SK-N-SH (cell line): ENCODE data around the gene CYSLTR2. TPM values are rescaled to one million over a fixed set of nuclear protein-coding genes. Genes with fewer than 3 reads are reported as not detected.

Experiments used
- CTCF ChIA-PET: fragments of 300-600, 350-600 bp; formaldehyde crosslinking; extraction: SDS; loops from one replicate; lab custom pipeline; 2021; lab: Yijun Ruan, JAX
- POLR2A ChIA-PET: fragments of 350-600 bp; sonication (Branson Sonifier 250); formaldehyde crosslinking; extraction: SDS; loops from one replicate; lab custom pipeline; 2020; ENCODE audit warnings: antibody characterized with exemption, inconsistent platforms; lab: Yijun Ruan, JAX
- DNase-seq: peaks from one replicate; pipeline ENCODE4 v3.0.0; 2012
- H2AFZ ChIP-seq: fragments of 200-600 bp; sonication (generic); 2 replicates; pipeline ENCODE4 v1.8.1; 2016; ENCODE audit warnings: antibody characterized with exemption, mild to moderate bottlenecking, low read depth
- H3F3A ChIP-seq: fragments of 200-600 bp; sonication (generic); replicated peaks from 2 replicates; pipeline ENCODE3; 2016; ENCODE audit warnings: antibody characterized with exemption, mild to moderate bottlenecking; ENCODE audit not compliant: insufficient read depth
- H3K27ac ChIP-seq, 2 experiments: fragments of 200-500 bp in 1 of 2; fragments of 200-600 bp in 1 of 2; sonication (Bioruptor generic) in 1 of 2; sonication (generic), shearing (Covaris generic) in 1 of 2; 2 replicates each; pipeline versions ENCODE4 v1.5.1 to v1.6.1; 2014 to 2016; ENCODE audit warnings: low read depth in 2 of 2, inconsistent platforms in 1 of 2, low read length in 1 of 2, mild to moderate bottlenecking in 1 of 2, mixed read lengths in 1 of 2
- H3K27me3 ChIP-seq: fragments of 200-600 bp; sonication (generic), shearing (Covaris generic); 2 replicates; pipeline ENCODE4 v1.6.1; 2016; ENCODE audit warnings: mixed run types; ENCODE audit not compliant: insufficient read depth
- H3K36me3 ChIP-seq, 2 experiments: fragments of 200-500 bp in 1 of 2; fragments of 200-600 bp in 1 of 2; sonication (Bioruptor generic) in 1 of 2; sonication (generic) in 1 of 2; replicated peaks in 1 of 2; 2 replicates each; pipeline versions ENCODE3 to v1.5.1; 2014 to 2016; ENCODE audit warnings: low read length in 1 of 2, mild to moderate bottlenecking in 1 of 2; ENCODE audit not compliant: insufficient read depth in 2 of 2, control insufficient read depth in 1 of 2
- H3K4me1 ChIP-seq, 2 experiments: fragments of 200-500 bp in 1 of 2; fragments of 200-600 bp in 1 of 2; sonication (Bioruptor generic) in 1 of 2; sonication (generic), shearing (Covaris generic) in 1 of 2; 2 replicates each; pipeline versions ENCODE4 v1.5.1 to v1.6.1; 2014 to 2016; ENCODE audit warnings: low read depth in 1 of 2, low read length in 1 of 2, mixed run types in 1 of 2; ENCODE audit not compliant: insufficient read depth in 2 of 2, control insufficient read depth in 1 of 2
- H3K4me2 ChIP-seq: fragments of 200-600 bp; sonication (generic), shearing (Covaris generic); 2 replicates; pipeline ENCODE4 v1.6.1; 2017; ENCODE audit warnings: mixed run types
- H3K4me3 ChIP-seq, 2 experiments: fragments of 200-500 bp in 1 of 2; fragments of 200-600 bp in 1 of 2; sonication (Bioruptor generic) in 1 of 2; sonication (generic), shearing (Covaris generic) in 1 of 2; 2 replicates each; pipeline versions ENCODE4 v1.5.1 to v1.8.1; 2014 to 2016; ENCODE audit warnings: low read depth in 2 of 2, inconsistent platforms in 1 of 2, low read length in 1 of 2, mild to moderate bottlenecking in 1 of 2, mixed read lengths in 1 of 2, moderate library complexity in 1 of 2
- H3K79me2 ChIP-seq: fragments of 200-600 bp; sonication (generic); 2 replicates; pipeline ENCODE4 v1.8.1; 2017; ENCODE audit warnings: mild to moderate bottlenecking; ENCODE audit not compliant: insufficient read depth
- H3K9ac ChIP-seq: fragments of 200-600 bp; sonication (generic); 2 replicates; pipeline ENCODE4 v1.6.1; 2017; ENCODE audit warnings: mixed run types
- H3K9me2 ChIP-seq: fragments of 200-600 bp; sonication (generic); 2 replicates; pipeline ENCODE4 v1.6.1; 2017; ENCODE audit warnings: mixed run types
- H3K9me3 ChIP-seq: fragments of 200-600 bp; sonication (generic); 2 replicates; pipeline ENCODE4 v1.6.1; 2017; ENCODE audit warnings: mixed run types, mild to moderate bottlenecking, moderate library complexity
- H4K20me1 ChIP-seq: fragments of 200-600 bp; sonication (generic); 2 replicates; pipeline ENCODE4 v1.6.1; 2017; ENCODE audit warnings: mild to moderate bottlenecking, mixed run types; ENCODE audit not compliant: insufficient read depth
- CHD2 ChIP-seq: fragments of 150-350 bp; IDR thresholded peaks from 2 replicates; pipeline ENCODE4 v1.6.1; 2018; ENCODE audit warnings: low read length; ENCODE audit not compliant: partially characterized antibody
- EP300 ChIP-seq, 2 experiments: IDR thresholded peaks; 2 replicates each; pipeline versions ENCODE4 v1.4.0 to v1.6.1; 2012; ENCODE audit warnings: borderline replicate concordance in 1 of 2, low read depth in 1 of 2, low read length in 1 of 2
- FOXM1 ChIP-seq: IDR thresholded peaks from 2 replicates; pipeline ENCODE4 v1.4.0; 2012; ENCODE audit warnings: low read depth, mild to moderate bottlenecking
- GATA2 ChIP-seq: sonication (generic); formaldehyde crosslinking; IDR thresholded peaks from 2 replicates; pipeline ENCODE4 v1.5.0; 2020; ENCODE audit warnings: mild to moderate bottlenecking, missing genetic modification reagents
- JUND ChIP-seq: IDR thresholded peaks from 2 replicates; pipeline ENCODE4 v1.4.0; 2012
- MAX ChIP-seq: IDR thresholded peaks from 2 replicates; pipeline ENCODE4 v1.4.0; 2012; ENCODE audit warnings: low read depth
- MXI1 ChIP-seq: IDR thresholded peaks from 2 replicates; pipeline ENCODE4 v1.6.1; 2012; ENCODE audit warnings: mild to moderate bottlenecking, low read depth, low read length, improper control_type of control experiment
- NFIC ChIP-seq: IDR thresholded peaks from 2 replicates; pipeline ENCODE4 v1.4.0; 2012; ENCODE audit warnings: borderline replicate concordance
- NRF1 ChIP-seq: IDR thresholded peaks from 2 replicates; pipeline ENCODE4 v1.6.1; 2012; ENCODE audit warnings: low read depth, mild to moderate bottlenecking, low read length
- PBX3 ChIP-seq: IDR thresholded peaks from 2 replicates; pipeline ENCODE4; 2012
- POLR2AphosphoS5 ChIP-seq: IDR thresholded peaks from 2 replicates; pipeline ENCODE4 v1.6.1; 2012; ENCODE audit warnings: low read depth, low read length
- RCOR1 ChIP-seq: fragments of 150-350 bp; IDR thresholded peaks from 2 replicates; pipeline ENCODE4 v1.6.1; 2017; ENCODE audit warnings: antibody characterized with exemption, low read length
- RFX5 ChIP-seq: IDR thresholded peaks from 2 replicates; pipeline ENCODE4 v1.6.1; 2012; ENCODE audit warnings: mild to moderate bottlenecking, improper control_type of control experiment, low read length
- RXRA ChIP-seq: IDR thresholded peaks from 2 replicates; pipeline ENCODE4 v1.4.0; 2012; ENCODE audit warnings: low read depth, mild to moderate bottlenecking, borderline replicate concordance
- SMC3 ChIP-seq: IDR thresholded peaks from 2 replicates; pipeline ENCODE4 v1.6.1; 2012; ENCODE audit warnings: low read depth, low read length, improper control_type of control experiment
- TCF12 ChIP-seq: IDR thresholded peaks from 2 replicates; pipeline ENCODE4 v1.4.0; 2012
- USF1 ChIP-seq: IDR thresholded peaks from 2 replicates; pipeline ENCODE4 v1.4.0; 2012; ENCODE audit warnings: low read depth, borderline replicate concordance
- WGBS: methylation state at CpG from one replicate; pipeline ENCODE4 v1.1.6; 2017; ENCODE audit warnings: low lambda C conversion rate; 5-methylcytosine and 5-hydroxymethylcytosine counted together
- polyA plus RNA-seq, 3 experiments: library from polyadenylated mRNA; depleted of rRNA; stranded (reverse); fragments of >200 nt; gene quantifications; 2 replicates each; pipeline ENCODE4 v1.2.3, GENCODE V29; 2012
- TF ChIP-seq, protein P1 (sequence below): IDR thresholded peaks from 2 replicates; pipeline ENCODE4 v1.4.0; 2012; ENCODE audit warnings: low read depth, borderline replicate concordance
- TF ChIP-seq, protein P2 (sequence below): fragments of 150-350 bp; IDR thresholded peaks from 2 replicates; pipeline ENCODE4 v1.6.1; 2017; ENCODE audit warnings: antibody characterized with exemption, low read length, low read depth, borderline replicate concordance
- TF ChIP-seq, protein P3 (sequence below): fragments of 200-600 bp; sonication (generic); IDR thresholded peaks from 2 replicates; pipeline ENCODE4 v1.6.1; 2017; ENCODE audit warnings: antibody characterized with exemption, mild to moderate bottlenecking, moderate library complexity
- TF ChIP-seq, protein P4 (sequence below): fragments of 150-350 bp; IDR thresholded peaks from 2 replicates; pipeline ENCODE4 v1.6.1; 2016; ENCODE audit warnings: mild to moderate bottlenecking, low read depth, low read length

CYSLTR2 gene
- polyA plus RNA-seq, 1 of the 3 experiments (the other 2 are of a cell fraction) = 0.12 TPM

DNA sequence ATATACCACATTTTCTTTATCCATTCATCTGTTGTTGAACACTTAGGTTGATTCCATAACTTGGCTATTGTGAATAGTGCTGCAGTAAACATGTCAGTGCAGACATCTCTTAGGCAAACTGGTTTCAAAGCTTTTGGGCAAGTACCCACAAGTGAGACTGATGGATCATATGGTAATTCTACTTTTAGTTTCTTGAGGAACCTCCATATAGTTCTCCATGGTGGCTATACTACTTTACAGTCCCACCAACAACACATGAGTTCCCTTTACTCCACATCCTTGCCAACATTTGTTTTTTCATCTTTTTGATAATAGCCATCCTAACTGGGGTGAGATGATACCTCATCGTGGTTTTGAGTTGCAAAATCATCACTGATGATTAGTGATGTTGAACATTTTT is 8.5 kb downstream of the CYSLTR2 start (continued):
- TF ChIP-seq, protein P1, sequence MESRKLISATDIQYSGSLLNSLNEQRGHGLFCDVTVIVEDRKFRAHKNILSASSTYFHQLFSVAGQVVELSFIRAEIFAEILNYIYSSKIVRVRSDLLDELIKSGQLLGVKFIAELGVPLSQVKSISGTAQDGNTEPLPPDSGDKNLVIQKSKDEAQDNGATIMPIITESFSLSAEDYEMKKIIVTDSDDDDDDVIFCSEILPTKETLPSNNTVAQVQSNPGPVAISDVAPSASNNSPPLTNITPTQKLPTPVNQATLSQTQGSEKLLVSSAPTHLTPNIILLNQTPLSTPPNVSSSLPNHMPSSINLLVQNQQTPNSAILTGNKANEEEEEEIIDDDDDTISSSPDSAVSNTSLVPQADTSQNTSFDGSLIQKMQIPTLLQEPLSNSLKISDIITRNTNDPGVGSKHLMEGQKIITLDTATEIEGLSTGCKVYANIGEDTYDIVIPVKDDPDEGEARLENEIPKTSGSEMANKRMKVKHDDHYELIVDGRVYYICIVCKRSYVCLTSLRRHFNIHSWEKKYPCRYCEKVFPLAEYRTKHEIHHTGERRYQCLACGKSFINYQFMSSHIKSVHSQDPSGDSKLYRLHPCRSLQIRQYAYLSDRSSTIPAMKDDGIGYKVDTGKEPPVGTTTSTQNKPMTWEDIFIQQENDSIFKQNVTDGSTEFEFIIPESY = no peak
- TF ChIP-seq, protein P2, sequence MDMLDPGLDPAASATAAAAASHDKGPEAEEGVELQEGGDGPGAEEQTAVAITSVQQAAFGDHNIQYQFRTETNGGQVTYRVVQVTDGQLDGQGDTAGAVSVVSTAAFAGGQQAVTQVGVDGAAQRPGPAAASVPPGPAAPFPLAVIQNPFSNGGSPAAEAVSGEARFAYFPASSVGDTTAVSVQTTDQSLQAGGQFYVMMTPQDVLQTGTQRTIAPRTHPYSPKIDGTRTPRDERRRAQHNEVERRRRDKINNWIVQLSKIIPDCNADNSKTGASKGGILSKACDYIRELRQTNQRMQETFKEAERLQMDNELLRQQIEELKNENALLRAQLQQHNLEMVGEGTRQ = no peak
- TF ChIP-seq, protein P3, sequence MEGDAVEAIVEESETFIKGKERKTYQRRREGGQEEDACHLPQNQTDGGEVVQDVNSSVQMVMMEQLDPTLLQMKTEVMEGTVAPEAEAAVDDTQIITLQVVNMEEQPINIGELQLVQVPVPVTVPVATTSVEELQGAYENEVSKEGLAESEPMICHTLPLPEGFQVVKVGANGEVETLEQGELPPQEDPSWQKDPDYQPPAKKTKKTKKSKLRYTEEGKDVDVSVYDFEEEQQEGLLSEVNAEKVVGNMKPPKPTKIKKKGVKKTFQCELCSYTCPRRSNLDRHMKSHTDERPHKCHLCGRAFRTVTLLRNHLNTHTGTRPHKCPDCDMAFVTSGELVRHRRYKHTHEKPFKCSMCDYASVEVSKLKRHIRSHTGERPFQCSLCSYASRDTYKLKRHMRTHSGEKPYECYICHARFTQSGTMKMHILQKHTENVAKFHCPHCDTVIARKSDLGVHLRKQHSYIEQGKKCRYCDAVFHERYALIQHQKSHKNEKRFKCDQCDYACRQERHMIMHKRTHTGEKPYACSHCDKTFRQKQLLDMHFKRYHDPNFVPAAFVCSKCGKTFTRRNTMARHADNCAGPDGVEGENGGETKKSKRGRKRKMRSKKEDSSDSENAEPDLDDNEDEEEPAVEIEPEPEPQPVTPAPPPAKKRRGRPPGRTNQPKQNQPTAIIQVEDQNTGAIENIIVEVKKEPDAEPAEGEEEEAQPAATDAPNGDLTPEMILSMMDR = no peak
- no peak for TF ChIP-seq RFX5
- no peak for TF ChIP-seq SMC3
- no peak for TF ChIP-seq MXI1
- TF ChIP-seq NFIC = no peak
- TF ChIP-seq CHD2 = no peak

DNA sequence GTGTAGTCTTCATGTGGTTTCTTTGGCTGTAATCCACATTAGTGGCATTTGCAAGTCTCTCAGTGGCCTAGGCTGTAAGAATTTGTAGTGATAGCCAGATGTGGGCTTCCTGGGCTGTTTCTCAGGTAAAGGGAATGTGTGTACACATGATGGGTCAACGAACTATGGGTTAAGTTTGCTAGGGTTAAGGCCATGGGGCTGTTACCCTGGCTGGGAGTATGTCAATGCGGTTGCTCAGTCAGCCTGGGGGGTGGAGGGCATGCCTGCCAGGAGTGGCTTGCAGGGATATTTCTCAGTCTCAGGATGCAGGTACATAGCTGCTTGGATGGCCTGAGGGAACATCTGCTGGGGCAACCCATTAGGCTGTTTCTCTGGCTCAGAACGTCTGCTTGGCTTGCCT is 13.4 kb downstream of the CYSLTR2 start:
- POLR2A ChIA-PET = no interaction called here
- H3K4me1 ChIP-seq = no peaks in the 10 kb centered on the region

More for the DNA sequence above, 13.4 kb downstream of the CYSLTR2 start:
- no peaks in the 10 kb centered on the region for H4K20me1 ChIP-seq
- no peak overlapping the region for H3K9ac ChIP-seq
- no peaks in the 10 kb centered on the region for H3K27me3 ChIP-seq
- 0 out of 2 replicates have a peak, but pooled peaks cover 6% of the 10 kb centered on the region for H3K9me3 ChIP-seq
- TF ChIP-seq RCOR1 (no peak), MAX (no peak), USF1 (no peak), RXRA (no peak), RFX5 (no peak), NFIC (no peak), TCF12 (no peak), POLR2AphosphoS5 (no peak), FOXM1 (no peak), PBX3 (no peak), GATA2 (CRISPR knock-in tag) (no peak), EP300 (IDR thresholded peaks at IDR 0.05; ENCODE audit: borderline replicate concordance in 1 of 2, low read depth in 1 of 2, low read length in 1 of 2) (no peak), NRF1 (no peak), JUND (no peak)
- TF ChIP-seq, protein P4, sequence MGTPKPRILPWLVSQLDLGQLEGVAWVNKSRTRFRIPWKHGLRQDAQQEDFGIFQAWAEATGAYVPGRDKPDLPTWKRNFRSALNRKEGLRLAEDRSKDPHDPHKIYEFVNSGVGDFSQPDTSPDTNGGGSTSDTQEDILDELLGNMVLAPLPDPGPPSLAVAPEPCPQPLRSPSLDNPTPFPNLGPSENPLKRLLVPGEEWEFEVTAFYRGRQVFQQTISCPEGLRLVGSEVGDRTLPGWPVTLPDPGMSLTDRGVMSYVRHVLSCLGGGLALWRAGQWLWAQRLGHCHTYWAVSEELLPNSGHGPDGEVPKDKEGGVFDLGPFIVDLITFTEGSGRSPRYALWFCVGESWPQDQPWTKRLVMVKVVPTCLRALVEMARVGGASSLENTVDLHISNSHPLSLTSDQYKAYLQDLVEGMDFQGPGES = no peak
- TF ChIP-seq, protein P3 = no peak
- DNase-seq = no peak
- H3K4me3 ChIP-seq = no peak overlapping the region
- no peaks in the 10 kb centered on the region for H3F3A ChIP-seq
- 28% methylated on average over 3 of the region's 3 CpGs for WGBS
- no peaks in the 10 kb centered on the region for H3K9me2 ChIP-seq
- H2AFZ ChIP-seq = no peak overlapping the region
- CTCF ChIA-PET = no interaction called here
- no peak overlapping the region for H3K27ac ChIP-seq
- H3K36me3 ChIP-seq = no peaks in the 10 kb centered on the region
- H3K4me2 ChIP-seq = no peak overlapping the region
- H3K79me2 ChIP-seq = no peaks in the 10 kb centered on the region
